Measurements from ENCODE around the gene DHDH. TPM values are rescaled to one million over a fixed set of nuclear protein-coding genes. Genes with fewer than 3 reads are reported as not detected.

The DHDH gene
- not detected in 2 replicates for total RNA-seq

DNA sequence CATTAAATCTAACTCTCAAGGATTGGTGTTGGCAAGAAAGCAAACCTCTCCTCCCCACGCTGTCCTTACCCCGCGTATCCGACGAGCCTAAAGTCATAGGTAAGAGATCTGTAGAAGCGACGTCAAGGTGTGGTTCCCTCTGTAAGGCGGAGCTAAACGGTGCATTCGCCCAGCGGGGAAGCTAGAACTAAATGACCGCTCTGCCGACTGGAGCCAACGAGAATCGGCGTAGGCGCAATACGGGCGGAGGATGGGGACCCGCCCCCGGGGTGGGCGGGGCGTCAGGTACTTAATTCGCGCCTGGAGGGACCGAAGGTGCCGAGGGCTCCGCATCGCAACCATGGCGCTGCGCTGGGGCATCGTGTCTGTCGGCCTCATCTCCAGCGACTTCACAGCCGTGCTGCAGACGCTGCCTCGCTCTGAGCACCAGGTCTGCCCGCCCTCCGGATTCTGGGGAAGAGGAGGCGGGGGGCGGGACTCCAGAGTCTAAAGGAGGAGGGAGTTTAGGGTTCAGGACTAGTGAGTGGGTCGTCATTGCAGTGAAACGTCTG lies at the start of gene DHDH:
Gene DHDH, plus strand, starts transcription at position 318 of the 551 bp plus-strand sequence. Its CDS starts 23 bp downstream, at position 341.

DNA sequence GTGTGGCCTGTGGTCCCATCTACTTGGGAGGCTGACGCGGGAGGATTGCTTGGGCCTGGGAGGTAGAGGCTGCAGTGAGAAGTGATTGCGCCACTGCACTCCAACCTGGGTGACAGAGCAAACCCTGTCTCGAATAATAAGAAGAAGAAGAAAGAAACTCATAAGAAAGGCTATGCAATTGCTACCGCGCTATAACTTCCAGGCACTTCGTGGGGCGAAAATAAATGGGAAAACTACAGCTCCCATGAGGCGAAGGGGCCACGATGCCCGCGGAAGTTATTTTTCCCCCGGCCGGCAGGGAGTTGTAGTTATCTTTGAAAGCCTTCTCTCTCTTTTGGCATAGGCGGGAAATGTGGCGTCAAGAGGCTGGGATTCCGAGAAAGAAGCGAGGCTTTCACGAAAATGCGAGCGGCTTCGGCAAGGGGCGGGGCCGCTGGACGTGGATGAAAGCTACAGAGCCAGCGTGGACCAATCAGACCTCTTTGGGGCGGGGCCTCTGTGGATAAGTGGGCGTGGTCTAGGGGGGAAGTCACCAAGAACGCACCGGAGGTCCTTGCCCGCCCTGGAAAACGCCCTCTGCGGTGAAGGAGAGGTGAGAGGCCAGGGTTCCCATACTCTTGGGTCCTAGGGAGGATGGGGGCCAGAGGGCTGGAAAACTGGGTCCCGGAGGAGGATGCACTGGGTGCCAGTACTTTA lies 33.6 kb upstream of the DHDH start, which contains the start of gene NUCB1:
Gene NUCB1, plus strand, starts transcription at position 532 of the 696 bp plus-strand sequence. CDS start 485 bp downstream, outside the sequence.

DNA sequence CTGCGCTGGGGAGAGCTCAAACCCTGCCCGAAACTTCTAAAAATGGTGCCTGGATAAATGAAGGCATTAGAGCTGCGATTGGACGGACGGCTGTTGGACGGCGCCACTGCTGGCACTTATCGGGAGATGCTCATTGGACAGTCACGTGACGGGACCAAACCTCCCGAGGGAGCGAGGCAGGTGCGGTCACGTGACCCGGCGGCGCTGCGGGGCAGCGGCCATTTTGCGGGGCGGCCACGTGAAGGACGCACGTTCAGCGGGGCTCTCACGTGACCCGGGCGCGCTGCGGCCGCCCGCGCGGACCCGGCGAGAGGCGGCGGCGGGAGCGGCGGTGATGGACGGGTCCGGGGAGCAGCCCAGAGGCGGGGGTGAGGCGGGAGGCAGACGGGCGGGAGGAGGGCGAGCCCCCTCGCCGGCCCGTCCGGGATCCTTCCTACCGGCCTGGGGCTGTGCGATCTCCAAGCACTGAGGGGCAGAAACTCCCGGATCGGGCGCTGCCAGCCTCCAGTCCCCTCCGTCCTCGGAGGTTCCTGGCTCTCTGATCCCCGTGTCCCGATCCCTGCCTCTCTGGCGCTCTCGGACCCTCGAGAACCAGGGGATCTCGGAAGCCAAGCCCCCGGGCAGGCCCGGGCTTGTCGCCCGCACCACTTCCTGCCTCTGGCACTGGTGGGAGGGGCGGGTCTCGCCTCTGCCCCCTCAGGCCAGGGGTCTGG lies 21.3 kb downstream of the DHDH start, which contains the start of gene BAX:
Gene BAX, plus strand, starts transcription at position 281 of the 713 bp plus-strand sequence. Its CDS starts 54 bp downstream, at position 335.

DNA sequence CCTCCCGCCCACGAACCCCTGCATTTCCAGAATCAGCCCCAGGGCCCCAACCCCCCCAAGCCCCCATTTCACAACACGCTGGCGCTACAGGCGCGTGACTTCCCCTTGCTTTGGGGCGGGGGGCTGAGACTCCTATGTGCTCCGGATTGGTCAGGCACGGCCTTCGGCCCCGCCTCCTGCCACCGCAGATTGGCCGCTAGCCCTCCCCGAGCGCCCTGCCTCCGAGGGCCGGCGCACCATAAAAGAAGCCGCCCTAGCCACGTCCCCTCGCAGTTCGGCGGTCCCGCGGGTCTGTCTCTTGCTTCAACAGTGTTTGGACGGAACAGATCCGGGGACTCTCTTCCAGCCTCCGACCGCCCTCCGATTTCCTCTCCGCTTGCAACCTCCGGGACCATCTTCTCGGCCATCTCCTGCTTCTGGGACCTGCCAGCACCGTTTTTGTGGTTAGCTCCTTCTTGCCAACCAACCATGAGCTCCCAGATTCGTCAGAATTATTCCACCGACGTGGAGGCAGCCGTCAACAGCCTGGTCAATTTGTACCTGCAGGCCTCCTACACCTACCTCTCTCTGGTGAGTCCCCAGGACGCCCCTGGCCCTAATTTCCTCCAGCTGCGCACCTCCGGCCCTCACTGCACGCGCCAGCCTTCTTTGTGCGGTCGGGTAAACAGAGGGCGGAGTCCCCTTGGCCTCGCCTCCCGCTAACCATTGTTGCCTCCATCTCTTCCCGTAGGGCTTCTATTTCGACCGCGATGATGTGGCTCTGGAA lies 31.7 kb downstream of the DHDH start, which contains the start of gene FTL:
Gene FTL, plus strand, starts transcription at position 270 of the 766 bp plus-strand sequence. Its CDS starts 199 bp downstream, at position 469.

DNA sequence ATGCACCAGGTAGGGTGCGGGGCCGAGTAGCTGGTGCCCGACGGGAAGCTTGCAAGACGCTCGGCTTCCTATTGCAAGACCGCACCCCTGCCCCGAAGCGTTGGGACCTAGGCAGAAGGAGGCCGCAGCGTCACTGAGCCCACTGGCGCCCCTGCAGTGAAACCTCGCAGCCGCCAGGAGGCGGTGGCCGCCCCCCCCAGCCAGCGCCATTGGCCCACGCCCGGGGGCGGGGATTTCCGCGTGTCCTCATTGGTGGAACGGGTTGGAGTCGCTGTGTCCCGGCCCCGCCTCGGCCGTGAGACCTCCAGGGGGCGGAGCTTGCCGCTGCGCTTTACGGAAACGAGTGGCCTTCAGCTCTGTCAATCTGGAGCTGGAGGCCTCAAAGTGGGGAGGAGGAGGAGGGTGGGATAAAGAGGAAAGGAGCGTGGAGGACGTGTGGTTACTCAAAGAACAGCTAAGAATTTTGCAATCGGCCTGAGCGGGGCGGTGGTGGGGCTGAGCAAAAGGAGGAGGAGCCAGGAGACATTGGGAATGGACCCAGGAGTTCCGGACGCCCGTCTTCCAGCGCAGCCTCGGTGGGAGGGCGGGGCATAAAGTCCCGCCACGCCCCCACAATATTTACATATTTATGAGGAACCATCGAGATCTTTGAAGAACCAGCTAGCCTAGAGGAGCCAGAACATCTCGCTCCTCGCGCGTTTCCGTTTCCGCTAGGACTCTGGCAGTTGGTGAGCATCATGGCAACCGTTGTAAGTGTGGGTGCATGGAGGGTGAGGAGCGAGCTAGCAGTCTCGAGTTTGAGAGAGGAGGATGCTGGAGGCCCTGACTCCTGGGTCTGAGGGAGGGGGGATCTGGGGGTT lies 59.9 kb downstream of the DHDH start, which contains the start of the genes GYS1 and RUVBL2:
Gene GYS1, minus strand, starts transcription at position 135 of the 860 bp plus-strand sequence. CDS start 197 bp downstream, outside the sequence.
Gene RUVBL2, plus strand, starts transcription at position 713 of the 860 bp plus-strand sequence. Its CDS starts 25 bp downstream, at position 738.

Other genes with a start within 250 kb of the DHDH start
- not detected in 2 replicates for gene FUT2, start 237.7 kb upstream of the DHDH start, total RNA-seq
- gene MAMSTR, start 214.0 kb upstream of the DHDH start, total RNA-seq = 0.67 and 1.6 TPM in 2 replicates
- gene RASIP1, start 193.1 kb upstream of the DHDH start, total RNA-seq = 196 and 205 TPM in 2 replicates
- 0.47 TPM in 1 of 2 replicates, not detected in the other for gene IZUMO1, start 186.8 kb upstream of the DHDH start, total RNA-seq
- 5.3 and 6.6 TPM in 2 replicates for gene FUT1, start 181.1 kb upstream of the DHDH start, total RNA-seq
- gene FGF21, start 178.2 kb upstream of the DHDH start, total RNA-seq = not detected in 2 replicates
- 69.9 and 77.6 TPM in 2 replicates for gene BCAT2, start 122.7 kb upstream of the DHDH start, total RNA-seq
- gene HSD17B14, start 97.2 kb upstream of the DHDH start, total RNA-seq = 12.5 and 13.3 TPM in 2 replicates
- gene PLEKHA4, start 65.1 kb upstream of the DHDH start, total RNA-seq = 0.93 and 0.98 TPM in 2 replicates
- gene PPP1R15A, start 61.3 kb upstream of the DHDH start, total RNA-seq = 77.9 and 85.9 TPM in 2 replicates
- not detected in 2 replicates for gene TULP2, start 35.0 kb upstream of the DHDH start, total RNA-seq
- 222 and 225 TPM in 2 replicates for gene NUCB1, start 33.4 kb upstream of the DHDH start, total RNA-seq
- 183 and 190 TPM in 2 replicates for gene BAX, start 21.2 kb downstream of the DHDH start, total RNA-seq
- gene FTL, start 31.6 kb downstream of the DHDH start, total RNA-seq = 3,431 and 3,702 TPM in 2 replicates
- 34.5 and 35.0 TPM in 2 replicates for gene GYS1, start 59.6 kb downstream of the DHDH start, total RNA-seq
- gene RUVBL2, start 60.2 kb downstream of the DHDH start, total RNA-seq = 231 and 259 TPM in 2 replicates
- not detected in 2 replicates for gene LHB, start 83.4 kb downstream of the DHDH start, total RNA-seq
- gene CGB3, start 90.6 kb downstream of the DHDH start, total RNA-seq = not detected in 2 replicates
- not detected in 2 replicates for gene CGB2, start 98.2 kb downstream of the DHDH start, total RNA-seq
- gene CGB1, start 103.2 kb downstream of the DHDH start, total RNA-seq = not detected in 2 replicates
- gene CGB5, start 110.1 kb downstream of the DHDH start, total RNA-seq = not detected in 2 replicates
- gene CGB8, start 115.4 kb downstream of the DHDH start, total RNA-seq = not detected in 2 replicates
- gene CGB7, start 124.0 kb downstream of the DHDH start, total RNA-seq = 0.53 TPM in 1 of 2 replicates, not detected in the other
- gene NTF4, start 131.1 kb downstream of the DHDH start, total RNA-seq = not detected in 2 replicates
- not detected in 2 replicates for gene KCNA7, start 139.0 kb downstream of the DHDH start, total RNA-seq
- gene SNRNP70, start 151.8 kb downstream of the DHDH start, total RNA-seq = 173 and 204 TPM in 2 replicates
- gene LIN7B, start 180.7 kb downstream of the DHDH start, total RNA-seq = 4.9 and 5.3 TPM in 2 replicates
- gene C19orf73, start 185.4 kb downstream of the DHDH start, total RNA-seq = 2.1 and 3.3 TPM in 2 replicates
- gene PPFIA3, start 185.8 kb downstream of the DHDH start, total RNA-seq = 3.4 and 3.9 TPM in 2 replicates
- not detected in 2 replicates for gene HRC, start 221.7 kb downstream of the DHDH start, total RNA-seq
- 19.6 and 25.9 TPM in 2 replicates for gene TRPM4, start 224.1 kb downstream of the DHDH start, total RNA-seq

All from mammary microvascular endothelial cell (primary cell).